BLaER1 (cell line): ENCODE measurements around the gene HECW1.

Experiments
- H3K27ac ChIP-seq: shearing (Covaris generic); formaldehyde crosslinking; 2 replicates; pipeline ENCODE4 v1.8.1; 2022
- H3K27me3 ChIP-seq: shearing (Covaris generic); formaldehyde crosslinking; 2 replicates; pipeline ENCODE4 v1.8.1; 2022
- H3K36me3 ChIP-seq: shearing (Covaris generic); formaldehyde crosslinking; 2 replicates; pipeline ENCODE4 v1.8.1; 2022
- H3K4me1 ChIP-seq: shearing (Covaris generic); formaldehyde crosslinking; 2 replicates; pipeline ENCODE4 v1.8.1; 2022
- H3K4me2 ChIP-seq: shearing (Covaris generic); formaldehyde crosslinking; 2 replicates; pipeline ENCODE4 v1.8.1; 2022
- H3K4me3 ChIP-seq: shearing (Covaris generic); formaldehyde crosslinking; 2 replicates; pipeline ENCODE4 v1.8.1; 2022
- H3K9ac ChIP-seq: shearing (Covaris generic); formaldehyde crosslinking; 2 replicates; pipeline ENCODE4 v1.8.1; 2022
- H3K9me3 ChIP-seq: shearing (Covaris generic); formaldehyde crosslinking; 2 replicates; pipeline ENCODE4 v1.8.1; 2022
- H4K20me1 ChIP-seq: shearing (Covaris generic); formaldehyde crosslinking; 2 replicates; pipeline ENCODE4 v1.8.1; 2022
- Cebpa-rat ChIP-seq: shearing (Covaris generic); IDR thresholded peaks from 2 replicates; pipeline ENCODE4 v1.8.1; 2022

Gene HECW1

GRCh38 chr7:43602256-43602655, 489.8 kb downstream of the HECW1 start:
- Histone ChIP-seq H3K4me2 (no peak overlapping the region), H4K20me1 (peaks cover 41% of the 10 kb centered on the region; the same call in 1 of the 2 replicates)

GRCh38 chr7:43604251-43604650, 491.8 kb downstream of the HECW1 start:
- peaks cover 33% of the 10 kb centered on the region for H3K36me3 ChIP-seq
- H3K4me2 ChIP-seq = no peak overlapping the region
- no peak overlapping the region for H3K9ac ChIP-seq
- H3K27me3 ChIP-seq = no peaks in the 10 kb centered on the region
- TF ChIP-seq Cebpa-rat = no peak
- H3K27ac ChIP-seq = no peak overlapping the region
- peaks cover 41% of the 10 kb centered on the region; the same call in 1 of the 2 replicates for H4K20me1 ChIP-seq
- H3K4me1 ChIP-seq = no peaks in the 10 kb centered on the region
- no peaks in the 10 kb centered on the region for H3K9me3 ChIP-seq
- no peak overlapping the region for H3K4me3 ChIP-seq

More at GRCh38 chr7:43602256-43602655, 489.8 kb downstream of the HECW1 start:
- H3K27me3 ChIP-seq = no peaks in the 10 kb centered on the region
- H3K27ac ChIP-seq = no peak overlapping the region
- H3K9ac ChIP-seq = no peak overlapping the region
- no peaks in the 10 kb centered on the region for H3K9me3 ChIP-seq
- H3K4me1 ChIP-seq = no peaks in the 10 kb centered on the region
- H3K4me3 ChIP-seq = no peak overlapping the region
- peaks cover 36% of the 10 kb centered on the region for H3K36me3 ChIP-seq
- no peak for TF ChIP-seq Cebpa-rat

DNA sequence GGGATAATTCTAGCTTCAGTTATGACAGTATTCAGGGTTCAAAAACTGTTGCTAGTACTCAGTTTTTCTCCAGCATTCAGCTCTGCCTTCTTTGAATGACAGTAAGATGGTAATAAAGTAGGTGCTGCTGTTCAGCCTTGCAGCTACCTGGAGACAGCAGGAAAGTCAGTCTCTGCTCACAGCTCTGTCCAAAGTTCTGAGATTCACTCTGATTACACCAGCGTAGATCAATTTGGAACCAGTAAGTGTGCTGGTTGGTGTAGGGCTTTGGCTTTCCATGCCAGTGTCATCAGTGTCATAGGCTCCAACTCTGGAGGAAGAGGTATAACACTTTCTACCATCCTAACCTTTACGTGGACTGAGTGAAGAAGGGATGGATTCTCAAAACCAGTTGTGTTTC, 496.6 kb downstream of the HECW1 start:
- Histone ChIP-seq H3K4me3 (no peak overlapping the region), H3K36me3 (peaks cover 64% of the 10 kb centered on the region), H3K27me3 (no peaks in the 10 kb centered on the region), H3K9ac (no peak overlapping the region), H3K9me3 (no peaks in the 10 kb centered on the region), H3K27ac (no peak overlapping the region), H3K4me2 (no peak overlapping the region), H3K4me1 (no peaks in the 10 kb centered on the region), H4K20me1 (peaks cover 14% of the 10 kb centered on the region; the same call in 1 of the 2 replicates)
- TF ChIP-seq Cebpa-rat = no peak

DNA sequence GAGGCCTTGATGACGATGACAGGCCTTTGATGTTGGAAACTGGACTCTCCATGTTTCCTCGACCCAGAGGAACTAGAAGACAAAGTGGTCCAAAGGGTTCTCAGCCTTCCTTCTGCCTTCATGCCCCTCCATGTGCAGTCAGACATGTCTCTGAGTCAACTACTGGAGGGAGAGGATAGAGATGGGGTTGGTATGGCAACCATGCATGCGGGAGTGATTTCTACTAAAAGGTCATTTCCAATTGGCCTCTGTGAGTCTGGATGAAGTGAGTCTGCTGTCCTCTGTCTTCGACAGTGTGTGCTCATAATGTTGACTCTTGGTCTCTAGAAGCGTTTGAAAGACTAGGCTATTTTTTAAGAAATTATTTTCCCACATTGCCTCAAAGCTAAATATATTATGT, 499.7 kb downstream of the HECW1 start:
- H4K20me1 ChIP-seq = no peaks in the 10 kb centered on the region
- H3K9me3 ChIP-seq = no peaks in the 10 kb centered on the region
- TF ChIP-seq Cebpa-rat = no peak
- no peak overlapping the region for H3K4me2 ChIP-seq
- H3K4me1 ChIP-seq = no peaks in the 10 kb centered on the region
- no peak overlapping the region for H3K27ac ChIP-seq
- no peak overlapping the region for H3K4me3 ChIP-seq
- H3K9ac ChIP-seq = no peak overlapping the region
- no peaks in the 10 kb centered on the region for H3K27me3 ChIP-seq
- peaks cover 78% of the 10 kb centered on the region for H3K36me3 ChIP-seq

- no peak overlapping the region for H3K27ac ChIP-seq
- H4K20me1 ChIP-seq = no peaks in the 10 kb centered on the region
- H3K9me3 ChIP-seq = no peaks in the 10 kb centered on the region
- peaks cover 81% of the 10 kb centered on the region for H3K36me3 ChIP-seq
- H3K27me3 ChIP-seq = no peaks in the 10 kb centered on the region
- H3K4me3 ChIP-seq = no peak overlapping the region
- no peaks in the 10 kb centered on the region for H3K4me1 ChIP-seq
- H3K4me2 ChIP-seq = no peak overlapping the region
- no peak overlapping the region for H3K9ac ChIP-seq
- TF ChIP-seq Cebpa-rat = no peak
These were observed 500.4 kb downstream of the HECW1 start for GRCh38 chr7:43612599-43613589.
